HG03457 (cell line): Measurements from ENCODE around the gene TDRD9.

Source experiments
- ATAC-seq: cut with Tn5 transposase; IDR thresholded peaks from one replicate; pipeline ENCODE4 v1.9.1; 2021; ENCODE audit warnings: moderate number of reproducible peaks; ENCODE audit not compliant: unreplicated experiment

The TDRD9 gene

DNA sequence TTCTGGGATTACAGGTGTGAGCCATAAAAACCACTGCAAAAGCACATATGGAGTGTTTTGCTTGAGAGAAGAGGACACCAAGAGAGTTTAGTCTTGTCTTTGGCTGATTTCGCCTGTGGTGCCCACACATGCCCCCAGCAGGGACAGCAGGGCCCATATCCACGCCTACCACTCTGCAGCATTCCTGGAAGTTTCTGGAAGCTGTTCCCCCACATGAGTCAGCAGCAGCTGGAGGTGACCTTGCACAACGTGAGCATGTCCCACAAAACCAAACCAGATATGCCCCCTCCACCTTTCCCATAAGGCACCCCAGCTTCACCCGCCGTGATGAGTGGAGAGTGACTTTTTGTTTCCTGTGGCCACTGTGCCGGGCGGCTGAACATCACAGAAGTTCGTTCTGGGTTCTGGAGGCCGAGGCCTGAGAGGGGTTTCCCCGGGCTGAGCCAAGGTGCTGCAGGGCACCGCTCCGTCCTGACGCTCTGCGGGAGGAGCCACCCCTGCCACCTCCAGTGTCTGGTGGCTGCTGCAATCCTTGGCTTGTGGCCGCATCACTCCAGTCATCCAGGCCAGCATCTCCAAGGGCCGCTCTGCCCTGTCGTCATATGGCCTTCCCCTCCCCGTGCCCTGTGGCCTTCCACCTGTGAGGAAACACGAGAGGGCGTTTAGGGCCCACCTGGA, 162.0 kb downstream of the TDRD9 start:
- no peak for ATAC-seq

DNA sequence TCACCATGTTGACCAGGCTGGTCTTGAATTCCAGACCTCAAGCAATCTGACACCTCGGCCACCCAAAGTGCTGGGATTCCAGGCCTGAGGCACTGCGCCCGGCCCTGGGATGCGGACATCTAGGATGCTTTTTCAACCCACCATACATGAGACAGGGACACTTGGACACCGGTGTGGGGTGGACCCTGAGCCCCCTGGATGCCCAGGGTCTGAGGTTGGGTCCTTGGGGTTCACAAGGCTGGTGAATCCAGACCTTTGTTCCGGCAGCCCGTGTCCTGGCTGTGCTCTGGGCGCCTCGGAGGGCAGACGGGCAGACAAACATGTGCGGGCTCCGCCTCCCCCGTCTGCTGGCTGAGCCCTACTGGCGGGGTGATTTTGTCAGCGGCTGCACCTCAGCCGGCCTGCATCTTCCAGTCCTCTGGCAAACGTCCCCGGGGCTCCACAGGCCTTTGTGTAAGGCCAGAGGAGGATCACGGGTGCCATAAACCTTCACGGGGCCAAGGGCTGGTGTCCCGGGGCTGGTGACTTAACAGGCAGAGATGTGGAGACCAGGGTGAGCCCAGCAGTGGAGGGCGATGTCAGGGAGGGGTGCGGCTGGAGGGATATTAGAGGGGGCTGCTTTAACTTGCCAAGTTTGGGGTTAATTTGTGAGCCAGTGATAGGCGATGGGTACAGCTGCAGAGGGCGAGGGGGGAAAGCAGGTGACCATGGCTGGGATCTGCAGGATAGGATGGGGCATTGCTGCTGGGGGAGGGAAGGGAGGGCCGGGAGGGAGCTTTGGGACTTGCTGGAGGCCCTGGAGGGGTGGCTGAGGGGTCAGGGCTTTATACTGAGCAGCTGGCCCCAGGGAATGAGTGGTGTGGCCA, 163.0 kb downstream of the TDRD9 start:
- no peak for ATAC-seq

DNA sequence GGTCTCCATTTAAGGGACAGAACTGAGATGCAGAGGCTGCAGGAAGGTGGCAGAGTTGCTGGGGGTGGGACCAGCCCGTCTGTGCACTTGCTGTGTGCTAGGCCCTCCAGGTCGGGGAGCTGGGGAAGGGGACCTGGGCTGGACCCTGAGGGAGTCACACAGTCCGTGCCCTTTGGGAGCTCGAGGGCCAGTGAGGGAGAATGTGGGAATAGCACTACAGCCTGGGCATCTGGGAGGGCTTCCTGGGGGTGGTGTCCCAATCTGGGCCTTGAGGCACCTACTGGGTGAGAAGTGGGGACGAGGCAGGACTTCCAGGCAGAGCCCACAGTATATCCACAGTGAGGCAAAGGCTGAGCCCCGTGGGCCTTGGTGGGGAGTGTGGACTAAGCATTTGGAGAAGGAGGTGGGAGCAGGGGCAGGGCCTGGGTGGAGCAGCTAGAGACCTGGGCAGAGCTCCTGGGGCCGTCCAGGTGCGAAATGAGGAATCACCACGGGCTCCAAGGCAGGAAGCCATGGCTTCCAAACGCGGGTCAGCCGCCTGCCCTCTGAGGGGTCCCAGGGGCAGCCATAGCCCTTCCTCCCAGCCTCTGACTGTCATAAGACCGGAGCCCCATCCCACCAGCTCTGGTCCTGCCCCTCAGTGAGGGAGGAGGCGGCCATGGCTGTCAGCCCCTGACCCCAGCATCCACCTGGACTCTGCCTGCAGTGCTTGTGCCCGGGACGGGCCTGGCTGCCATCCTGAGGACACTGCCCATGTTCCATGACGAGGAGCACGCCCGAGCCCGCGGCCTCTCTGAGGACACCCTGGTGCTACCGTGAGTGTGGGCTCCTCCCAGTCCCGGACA, 163.9 kb downstream of the TDRD9 start:
- no peak for ATAC-seq

GRCh38 chr14:104092931-104093365, 164.7 kb downstream of the TDRD9 start:
- ATAC-seq = no peak

DNA sequence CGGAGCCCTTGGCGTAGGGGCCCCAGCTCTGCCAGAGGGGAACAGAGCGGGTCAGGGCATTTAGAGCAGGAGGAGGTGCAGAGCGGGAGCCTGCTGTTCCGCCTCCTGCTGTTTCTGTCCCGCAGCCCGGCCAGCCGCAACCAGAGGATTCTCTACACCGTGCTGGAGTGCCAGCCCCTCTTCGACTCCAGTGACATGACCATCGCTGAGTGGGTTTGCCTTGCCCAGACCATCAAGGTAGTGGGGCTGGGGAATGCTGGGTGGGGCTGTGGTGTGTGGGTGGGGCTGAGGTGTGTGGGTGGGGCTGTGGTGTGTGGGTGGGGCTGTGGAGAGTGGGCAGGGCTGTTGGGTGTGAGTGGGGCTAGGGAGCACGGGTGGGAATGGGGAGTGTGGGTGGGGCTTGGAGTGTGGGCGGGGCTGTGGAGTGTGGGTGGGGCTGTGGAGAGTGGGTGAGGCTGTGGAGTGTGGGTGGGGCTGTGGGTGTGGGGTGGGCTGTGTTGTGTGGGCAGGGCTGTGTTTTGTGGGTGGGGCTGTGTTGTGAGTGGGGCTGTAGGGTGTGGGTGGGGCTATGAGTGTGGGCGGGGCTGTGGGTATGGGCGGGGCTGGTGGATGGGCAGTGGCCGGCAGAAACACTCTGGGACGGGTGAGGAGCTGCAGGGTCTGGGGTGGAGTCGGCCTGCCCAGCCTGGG, 165.3 kb downstream of the TDRD9 start:
- ATAC-seq = no peak

- no peak for ATAC-seq
These were observed 165.9 kb downstream of the TDRD9 start for GRCh38 chr14:104094056-104094708.

GRCh38 chr14:104094709-104095425, 166.6 kb downstream of the TDRD9 start:
- no peak for ATAC-seq

GRCh38 chr14:104095426-104096310, 167.4 kb downstream of the TDRD9 start:
- no peak for ATAC-seq

DNA sequence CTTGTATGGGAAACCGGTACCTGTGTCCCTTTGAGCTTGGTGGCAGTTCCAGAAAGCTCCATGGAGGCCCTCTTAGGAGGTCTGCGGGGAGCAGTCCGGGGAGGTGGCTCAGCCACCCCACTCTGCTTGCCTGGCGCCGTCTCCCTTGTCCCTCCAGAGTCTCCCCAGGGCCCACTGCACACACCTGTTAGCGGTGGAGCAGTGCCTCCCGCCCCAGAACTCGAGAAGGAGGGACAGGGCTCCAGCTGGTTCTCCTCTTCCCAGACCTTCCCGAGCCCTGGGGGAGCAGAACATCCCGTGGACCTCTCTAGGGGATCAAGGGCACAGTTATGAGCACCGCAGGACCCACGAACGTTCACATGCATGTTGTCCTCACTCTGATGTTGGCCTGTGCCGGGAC, 168.1 kb downstream of the TDRD9 start:
- no peak for ATAC-seq

DNA sequence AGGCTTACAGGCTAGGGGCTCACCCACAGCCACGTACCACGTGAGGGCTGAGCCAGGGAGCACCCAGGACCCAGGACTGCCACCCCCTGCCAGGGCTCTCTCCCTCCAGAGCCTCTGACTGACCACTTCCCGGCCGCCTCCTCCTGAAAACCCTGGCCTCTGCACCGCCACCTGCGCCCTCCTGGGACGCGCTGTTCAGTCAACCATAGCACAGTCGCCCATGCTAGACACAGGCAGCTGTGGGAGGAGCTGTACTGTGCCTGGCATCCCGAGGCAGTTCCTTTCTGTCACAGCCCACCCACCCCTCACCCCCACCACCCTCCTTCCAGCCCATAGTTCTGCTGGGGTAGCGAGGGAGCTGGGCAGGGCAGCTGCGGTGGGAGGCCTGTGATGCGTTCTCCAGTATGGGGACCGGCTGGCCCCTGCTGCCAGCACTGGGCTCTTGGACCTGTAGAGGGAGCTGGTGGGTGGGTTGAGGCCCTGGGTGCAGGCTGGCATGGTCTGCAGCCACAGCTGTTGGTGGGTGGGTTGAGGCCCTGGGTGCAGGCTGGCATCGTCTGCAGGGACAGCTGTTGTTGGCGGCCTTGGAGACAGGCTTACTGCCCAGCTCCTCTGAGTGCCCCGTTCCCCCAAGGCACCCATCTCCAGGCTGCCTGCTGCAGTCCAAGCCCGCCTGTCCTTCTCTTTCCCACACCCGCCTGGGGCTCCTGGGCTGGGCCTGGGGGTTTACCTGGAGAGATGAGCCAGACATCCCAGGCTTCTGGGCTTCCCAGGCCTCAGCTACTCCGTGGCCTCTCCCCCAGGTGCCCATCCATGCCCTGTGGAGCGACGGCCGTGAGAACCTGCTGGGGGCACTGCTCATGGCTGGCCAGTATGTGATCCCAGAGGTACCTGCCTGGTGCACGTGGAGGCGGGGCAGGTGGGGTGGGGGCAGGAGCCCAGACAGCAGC, 168.8 kb downstream of the TDRD9 start:
- ATAC-seq = no peak

DNA sequence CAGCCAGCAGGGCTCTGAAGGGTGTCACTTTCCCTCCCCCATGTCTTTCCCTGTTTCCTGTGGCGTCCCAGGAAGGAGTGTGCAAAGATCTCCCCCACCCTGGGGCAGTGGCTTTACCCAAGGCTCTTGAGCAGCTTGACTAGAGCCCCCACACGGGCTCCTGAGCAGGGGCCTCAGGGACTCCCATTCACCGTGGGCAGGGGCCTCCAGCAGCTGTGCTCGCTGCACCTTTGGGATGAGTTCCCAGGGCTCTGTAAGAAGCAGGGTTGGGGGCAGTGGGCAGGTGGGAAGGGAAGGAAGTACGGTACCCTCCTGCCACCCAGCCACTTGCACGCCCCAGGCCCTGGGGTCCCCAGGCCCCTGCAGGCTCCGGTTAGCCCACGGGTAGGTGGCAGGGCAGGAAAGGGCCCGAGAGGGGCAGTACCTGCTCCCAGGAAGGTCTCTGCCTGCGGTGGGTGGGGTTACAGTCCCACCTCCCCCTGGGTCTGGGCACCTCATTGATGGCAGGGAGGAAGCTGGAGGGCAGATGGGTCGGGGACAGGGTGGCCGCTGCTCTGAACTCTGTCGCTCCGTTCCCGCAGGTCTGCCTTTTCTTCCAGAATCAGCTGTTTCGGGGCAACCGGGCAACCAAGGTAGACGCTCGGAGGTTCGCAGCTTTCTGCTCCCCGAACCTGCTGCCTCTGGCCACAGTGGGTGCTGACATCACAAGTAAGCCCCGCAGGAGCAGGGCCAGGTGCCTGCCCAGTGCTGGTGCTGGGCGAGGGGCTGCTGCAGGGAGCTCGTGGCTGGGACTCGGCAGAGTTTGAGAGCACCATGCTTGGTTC, 170.2 kb downstream of the TDRD9 start:
- no peak for ATAC-seq

DNA sequence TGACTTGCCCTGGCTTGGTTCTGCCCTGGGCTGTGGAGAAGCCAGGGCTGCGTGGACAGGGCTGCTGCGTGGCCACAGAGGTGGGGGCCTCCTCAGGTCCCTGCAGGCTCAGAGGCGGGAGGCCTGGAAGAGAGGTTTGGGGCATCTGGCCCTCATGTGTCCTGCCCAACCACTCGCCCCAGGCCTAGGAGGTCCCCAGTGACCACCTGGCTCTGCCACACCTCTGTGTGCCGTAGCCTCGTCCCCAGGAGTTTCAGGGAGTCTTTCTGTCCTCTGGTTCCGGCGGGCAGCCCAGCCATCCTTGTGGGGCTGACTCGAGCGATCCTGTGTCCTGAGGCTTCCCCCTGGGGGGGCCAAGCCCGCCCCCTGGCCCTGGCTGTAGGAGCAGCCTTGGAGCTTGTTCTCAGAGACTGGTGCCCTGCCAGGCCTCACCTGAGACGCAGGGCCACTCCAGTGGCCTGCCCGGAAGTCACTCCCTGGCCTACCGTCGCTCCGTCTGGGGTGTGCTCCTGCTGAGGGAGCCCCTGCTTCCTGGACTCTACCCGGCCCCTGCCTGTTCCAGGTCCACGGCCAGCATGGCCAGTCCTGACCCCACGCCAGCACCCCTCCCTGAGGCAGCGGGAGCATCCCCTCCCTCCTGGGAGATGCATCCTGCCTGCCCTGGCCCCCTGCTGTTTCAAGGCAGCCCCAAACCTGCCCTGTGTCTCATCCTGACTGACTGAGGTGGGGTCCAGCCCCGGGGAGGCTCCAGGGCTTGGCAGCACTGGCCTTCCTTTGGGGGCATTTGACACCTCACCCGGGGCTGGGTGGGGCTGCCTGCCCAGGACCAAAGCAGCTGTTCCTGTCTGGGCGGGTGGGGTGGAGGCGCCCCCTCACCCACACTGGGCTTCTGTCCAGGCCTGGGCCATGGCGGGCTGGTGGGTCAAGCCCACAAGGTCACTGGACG, 171.1 kb downstream of the TDRD9 start:
- ATAC-seq = no peak

GRCh38 chr14:104100171-104101085, 172.2 kb downstream of the TDRD9 start:
- ATAC-seq = no peak

- no peak for ATAC-seq
These were observed 172.9 kb downstream of the TDRD9 start for GRCh38 chr14:104101086-104101621.
